D721Med (cell line): ENCODE data around the gene SBK3.
"Not testable (repeated sequence)": the region's sequence is repeated elsewhere in the genome, so short reads cannot be mapped to it uniquely, and the experiment has no call there.

ENCODE experiments used
- DNase-seq: peaks from one replicate; pipeline ENCODE4 v3.0.0; 2011; ENCODE audit warnings: low spot score; ENCODE audit not compliant: insufficient read length
- FAIRE-seq: peaks from 2 replicates; lab custom pipeline; 2011; peaks lifted over from hg19 to GRCh38; lab: Jason Lieb, UNC
- CTCF ChIP-seq: IDR thresholded peaks from 2 replicates; pipeline ENCODE4 v1.5.1; 2012; ENCODE audit warnings: mild to moderate bottlenecking, control low read depth; ENCODE audit not compliant: insufficient read depth; ENCODE audit errors: missing control alignments

The SBK3 gene

GRCh38 chr19:55579766-55580621 is 34.7 kb upstream of the SBK3 start:
- no peak for TF ChIP-seq CTCF
- DNase-seq (peak; percentile 38), FAIRE-seq (no peak)

DNA sequence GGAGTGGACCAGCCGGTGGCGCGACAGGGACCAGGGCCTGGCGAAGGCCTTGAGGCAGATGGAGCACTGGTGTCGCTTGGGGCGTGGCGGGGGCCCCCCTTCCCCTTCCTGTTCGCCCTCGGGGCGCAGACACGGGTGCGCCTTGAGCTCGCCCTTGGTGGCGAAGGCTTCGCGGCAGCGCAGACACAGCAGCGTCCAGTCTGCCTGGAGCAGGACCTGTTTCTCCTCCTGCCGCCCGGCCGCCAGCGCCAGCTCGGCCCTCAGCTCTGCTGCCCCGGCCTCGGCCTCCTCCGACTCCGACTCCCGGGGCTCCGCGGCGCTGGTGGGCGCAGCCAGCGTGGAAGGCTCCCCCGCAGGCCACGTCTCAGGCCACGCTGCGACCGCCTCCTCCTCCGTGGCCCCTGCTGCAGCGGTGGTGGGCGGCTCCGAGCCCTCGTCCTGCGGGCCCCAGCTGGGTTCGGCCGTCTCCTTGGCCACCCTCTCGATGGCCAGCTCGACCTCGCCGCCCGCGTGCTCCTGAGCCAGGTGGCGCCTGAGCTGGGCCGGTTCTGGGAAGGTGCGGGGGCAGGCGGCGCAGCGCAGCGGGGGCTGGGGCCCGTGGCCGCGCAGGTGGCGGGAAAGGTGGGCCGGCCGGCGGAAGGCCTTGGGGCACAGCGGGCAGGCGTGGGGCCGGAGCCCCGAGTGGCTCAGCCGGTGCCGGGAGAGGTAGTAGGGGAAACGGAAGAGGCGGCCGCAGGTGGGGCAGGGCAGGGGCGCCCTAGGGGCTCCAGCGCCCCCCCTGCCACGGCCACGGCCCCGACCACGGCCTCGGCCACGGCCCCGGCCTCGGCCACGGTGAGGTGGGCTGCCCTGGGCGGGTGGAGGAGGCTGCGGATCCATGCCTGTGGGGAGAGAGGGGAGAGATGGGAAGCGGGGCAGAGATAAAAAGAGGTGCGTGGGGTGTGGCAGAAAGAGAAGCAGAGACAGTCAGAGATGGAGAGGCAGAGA is 33.7 kb upstream of the SBK3 start:
- FAIRE-seq (no peak), DNase-seq (no peak)
- no peak for TF ChIP-seq CTCF

GRCh38 chr19:55578031-55578760 is 32.9 kb upstream of the SBK3 start:
- DNase-seq (no peak), FAIRE-seq (no peak)
- TF ChIP-seq CTCF: no peak

DNA sequence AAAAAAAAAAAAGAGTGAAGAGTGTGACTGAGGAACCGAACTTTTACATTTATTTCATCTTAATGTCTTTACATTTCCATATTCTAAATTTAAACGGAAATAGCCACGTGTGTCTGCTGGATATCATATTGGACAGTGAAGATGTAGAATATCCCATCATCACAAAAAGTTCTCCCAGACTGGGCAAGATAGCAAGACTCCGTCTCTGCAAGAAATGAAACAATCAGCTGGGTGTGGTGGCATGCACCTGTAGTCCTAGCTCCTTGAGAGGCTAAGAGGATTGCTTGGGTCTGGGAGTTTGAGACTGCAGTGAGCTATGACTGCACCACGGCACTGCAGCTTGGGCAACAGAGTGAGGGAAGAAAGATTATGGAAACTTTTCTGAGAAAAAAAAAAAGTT is 31.4 kb upstream of the SBK3 start:
- no peak for TF ChIP-seq CTCF
- no peak for FAIRE-seq
- DNase-seq: no peak

GRCh38 chr19:55573929-55574328 is 28.6 kb upstream of the SBK3 start:
- FAIRE-seq, DNase-seq: not testable (repeated sequence)

DNA sequence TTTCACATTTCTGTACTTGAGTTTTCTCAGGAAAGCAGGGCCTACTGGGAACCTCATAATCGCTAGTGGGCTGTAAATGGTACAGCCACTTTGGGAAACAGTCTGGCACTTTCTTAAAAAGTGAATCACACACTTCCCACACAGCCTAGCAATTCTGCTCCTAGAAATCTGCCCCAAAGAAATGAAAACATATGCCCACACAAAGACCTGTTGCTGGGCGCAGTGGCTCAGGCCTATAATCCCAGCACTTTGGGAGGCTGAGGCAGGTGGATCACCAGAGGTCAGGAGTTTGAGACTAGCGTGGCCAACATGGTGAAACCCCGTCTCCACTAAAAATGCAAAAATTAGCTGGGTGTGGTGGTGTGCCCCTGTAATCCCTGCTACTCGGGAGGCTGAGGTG is 24.1 kb upstream of the SBK3 start:
- not testable (repeated sequence) for FAIRE-seq, DNase-seq

DNA sequence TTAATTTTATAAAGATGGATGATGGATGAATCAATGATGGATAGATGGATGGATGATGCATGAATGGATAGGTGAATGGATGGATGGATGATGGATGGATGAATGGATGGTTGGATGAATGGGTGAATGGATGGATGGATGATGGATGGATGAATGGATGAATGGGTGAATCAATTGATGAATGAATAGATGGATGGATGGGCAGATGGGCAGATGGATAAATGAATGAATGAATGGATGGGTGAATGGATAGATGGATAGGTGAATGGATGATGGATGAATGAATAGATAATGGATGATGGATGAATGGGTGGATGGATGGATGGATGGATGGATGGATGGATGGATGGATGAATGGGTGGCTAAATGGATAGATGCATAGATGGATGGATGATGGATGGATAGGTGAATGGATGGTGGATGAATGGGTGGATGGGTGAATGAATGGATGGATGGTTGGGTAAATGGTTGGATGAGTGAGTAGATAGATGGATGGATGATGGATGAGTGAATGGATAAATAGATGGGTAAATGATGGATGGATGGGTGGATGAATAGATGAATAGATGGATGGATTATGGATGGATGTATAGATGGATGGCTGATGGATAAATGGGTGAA is 22.5 kb upstream of the SBK3 start:
- no peak for TF ChIP-seq CTCF
- no peak for FAIRE-seq
- no peak for DNase-seq
